Measurements from ENCODE around the gene SOD1. TPM values are rescaled to one million over a fixed set of nuclear protein-coding genes. Genes with fewer than 3 reads are reported as not detected.

The SOD1 gene
- total and polyA plus RNA-seq, 2 experiments from 2014 or later: 195 to 260 TPM

- Histone ChIP-seq H3K27me3 (no peaks in the 10 kb centered on the region), H3K36me3 (replicated peaks; ENCODE audit: insufficient read depth, low read depth) (no peaks in the 10 kb centered on the region), H3K79me2 (peaks cover 18% of the 10 kb centered on the region), H3K27ac (no peak overlapping the region), H2AFZ (no peak overlapping the region), H3K4me1 (ENCODE audit: insufficient read depth) (no peaks in the 10 kb centered on the region), H4K20me1 (ENCODE audit: insufficient read depth, poor library complexity, severe bottlenecking) (no peaks in the 10 kb centered on the region), H3K4me2 (no peak overlapping the region), H3K9me2 (replicated peaks; ENCODE audit: insufficient read depth) (no peaks in the 10 kb centered on the region), H3K9me3 (ENCODE audit: low read depth) (no peaks in the 10 kb centered on the region), H3K4me3 (no peak overlapping the region)
- WGBS (ENCODE audit: low lambda C conversion rate, missing lambda C conversion rate): 88% methylated on average over 5 of the region's 5 CpGs
- TF ChIP-seq CTCF (IDR thresholded peaks at IDR 0.05; ENCODE audit: poor library complexity) (peak; percentile 2), EZH2phosphoT487 (IDR thresholded peaks at IDR 0.05; ENCODE audit: low read depth, severe bottlenecking, unreplicated experiment) (no peak), EZH2 (IDR thresholded peaks at IDR 0.05; ENCODE audit: borderline replicate concordance) (no peak)
- DNase-seq (ENCODE audit: low spot score): no peak
Observed at GRCh38 chr21:31683029-31683428, 23.5 kb downstream of the SOD1 start.

GRCh38 chr21:31684918-31685317 is 25.4 kb downstream of the SOD1 start:
- no peak overlapping the region for H3K4me2 ChIP-seq
- H3K4me1 ChIP-seq (ENCODE audit: insufficient read depth): no peaks in the 10 kb centered on the region
- WGBS (ENCODE audit: low lambda C conversion rate, missing lambda C conversion rate): 93% methylated on average over 7 of the region's 7 CpGs
- H3K27ac ChIP-seq: no peak overlapping the region
- H2AFZ ChIP-seq: no peak overlapping the region
- no peaks in the 10 kb centered on the region for H3K9me2 ChIP-seq (replicated peaks; ENCODE audit: insufficient read depth)
- no peaks in the 10 kb centered on the region for H4K20me1 ChIP-seq (ENCODE audit: insufficient read depth, poor library complexity, severe bottlenecking)
- TF ChIP-seq EZH2phosphoT487 (IDR thresholded peaks at IDR 0.05; ENCODE audit: low read depth, severe bottlenecking, unreplicated experiment): no peak
- no peak for TF ChIP-seq CTCF (IDR thresholded peaks at IDR 0.05; ENCODE audit: poor library complexity)
- no peak for TF ChIP-seq EZH2 (IDR thresholded peaks at IDR 0.05; ENCODE audit: borderline replicate concordance)
- H3K36me3 ChIP-seq (replicated peaks; ENCODE audit: insufficient read depth, low read depth): no peaks in the 10 kb centered on the region
- DNase-seq (ENCODE audit: low spot score): no peak
- H3K9me3 ChIP-seq (ENCODE audit: low read depth): no peaks in the 10 kb centered on the region
- H3K27me3 ChIP-seq: no peaks in the 10 kb centered on the region
- H3K79me2 ChIP-seq: peaks cover 23% of the 10 kb centered on the region
- no peak overlapping the region for H3K4me3 ChIP-seq

- TF ChIP-seq EZH2 (IDR thresholded peaks at IDR 0.05; ENCODE audit: borderline replicate concordance) (no peak), CTCF (IDR thresholded peaks at IDR 0.05; ENCODE audit: poor library complexity) (no peak), EZH2phosphoT487 (IDR thresholded peaks at IDR 0.05; ENCODE audit: low read depth, severe bottlenecking, unreplicated experiment) (no peak)
- no peaks in the 10 kb centered on the region for H4K20me1 ChIP-seq (ENCODE audit: insufficient read depth, poor library complexity, severe bottlenecking)
Observed at GRCh38 chr21:31686272-31686915, 26.9 kb downstream of the SOD1 start.

More at GRCh38 chr21:31686272-31686915, 26.9 kb downstream of the SOD1 start:
- H3K79me2 ChIP-seq: peaks cover 16% of the 10 kb centered on the region
- no peaks in the 10 kb centered on the region for H3K36me3 ChIP-seq (replicated peaks; ENCODE audit: insufficient read depth, low read depth)
- H3K4me3 ChIP-seq: no peak overlapping the region
- H3K27me3 ChIP-seq: no peaks in the 10 kb centered on the region
- H3K27ac ChIP-seq: no peak overlapping the region
- DNase-seq (ENCODE audit: low spot score): no peak
- no peak overlapping the region for H3K4me2 ChIP-seq
- H3K9me3 ChIP-seq (ENCODE audit: low read depth): no peaks in the 10 kb centered on the region
- 85% methylated on average over 7 of the region's 7 CpGs for WGBS (ENCODE audit: low lambda C conversion rate, missing lambda C conversion rate)
- no peak overlapping the region for H2AFZ ChIP-seq
- no peaks in the 10 kb centered on the region for H3K9me2 ChIP-seq (replicated peaks; ENCODE audit: insufficient read depth)
- H3K4me1 ChIP-seq (ENCODE audit: insufficient read depth): no peaks in the 10 kb centered on the region
